SK-N-SH (cell line): ENCODE results near the gene CHAT. TPM values are rescaled to one million over a fixed set of nuclear protein-coding genes. Genes with fewer than 3 reads are reported as not detected.

Experiments used
- CTCF ChIA-PET: fragments of 300-600, 350-600 bp; formaldehyde crosslinking; extraction: SDS; loops from one replicate; lab custom pipeline; 2021; lab: Yijun Ruan, JAX
- POLR2A ChIA-PET: fragments of 350-600 bp; sonication (Branson Sonifier 250); formaldehyde crosslinking; extraction: SDS; loops from one replicate; lab custom pipeline; 2020; ENCODE audit warnings: antibody characterized with exemption, inconsistent platforms; lab: Yijun Ruan, JAX
- DNase-seq: peaks from one replicate; pipeline ENCODE4 v3.0.0; 2012
- H2AFZ ChIP-seq: fragments of 200-600 bp; sonication (generic); 2 replicates; pipeline ENCODE4 v1.8.1; 2016; ENCODE audit warnings: antibody characterized with exemption, mild to moderate bottlenecking, low read depth
- H3F3A ChIP-seq: fragments of 200-600 bp; sonication (generic); replicated peaks from 2 replicates; pipeline ENCODE3; 2016; ENCODE audit warnings: antibody characterized with exemption, mild to moderate bottlenecking; ENCODE audit not compliant: insufficient read depth
- H3K27ac ChIP-seq, 2 experiments: fragments of 200-500 bp in 1 of 2; fragments of 200-600 bp in 1 of 2; sonication (Bioruptor generic) in 1 of 2; sonication (generic), shearing (Covaris generic) in 1 of 2; 2 replicates each; pipeline versions ENCODE4 v1.5.1 to v1.6.1; 2014 to 2016; ENCODE audit warnings: low read depth in 2 of 2, inconsistent platforms in 1 of 2, low read length in 1 of 2, mild to moderate bottlenecking in 1 of 2, mixed read lengths in 1 of 2
- H3K27me3 ChIP-seq: fragments of 200-600 bp; sonication (generic), shearing (Covaris generic); 2 replicates; pipeline ENCODE4 v1.6.1; 2016; ENCODE audit warnings: mixed run types; ENCODE audit not compliant: insufficient read depth
- H3K36me3 ChIP-seq, 2 experiments: fragments of 200-500 bp in 1 of 2; fragments of 200-600 bp in 1 of 2; sonication (Bioruptor generic) in 1 of 2; sonication (generic) in 1 of 2; replicated peaks in 1 of 2; 2 replicates each; pipeline versions ENCODE3 to v1.5.1; 2014 to 2016; ENCODE audit warnings: low read length in 1 of 2, mild to moderate bottlenecking in 1 of 2; ENCODE audit not compliant: insufficient read depth in 2 of 2, control insufficient read depth in 1 of 2
- H3K4me1 ChIP-seq, 2 experiments: fragments of 200-500 bp in 1 of 2; fragments of 200-600 bp in 1 of 2; sonication (Bioruptor generic) in 1 of 2; sonication (generic), shearing (Covaris generic) in 1 of 2; 2 replicates each; pipeline versions ENCODE4 v1.5.1 to v1.6.1; 2014 to 2016; ENCODE audit warnings: low read depth in 1 of 2, low read length in 1 of 2, mixed run types in 1 of 2; ENCODE audit not compliant: insufficient read depth in 2 of 2, control insufficient read depth in 1 of 2
- H3K4me2 ChIP-seq: fragments of 200-600 bp; sonication (generic), shearing (Covaris generic); 2 replicates; pipeline ENCODE4 v1.6.1; 2017; ENCODE audit warnings: mixed run types
- H3K4me3 ChIP-seq, 2 experiments: fragments of 200-500 bp in 1 of 2; fragments of 200-600 bp in 1 of 2; sonication (Bioruptor generic) in 1 of 2; sonication (generic), shearing (Covaris generic) in 1 of 2; 2 replicates each; pipeline versions ENCODE4 v1.5.1 to v1.8.1; 2014 to 2016; ENCODE audit warnings: low read depth in 2 of 2, inconsistent platforms in 1 of 2, low read length in 1 of 2, mild to moderate bottlenecking in 1 of 2, mixed read lengths in 1 of 2, moderate library complexity in 1 of 2
- H3K79me2 ChIP-seq: fragments of 200-600 bp; sonication (generic); 2 replicates; pipeline ENCODE4 v1.8.1; 2017; ENCODE audit warnings: mild to moderate bottlenecking; ENCODE audit not compliant: insufficient read depth
- H3K9ac ChIP-seq: fragments of 200-600 bp; sonication (generic); 2 replicates; pipeline ENCODE4 v1.6.1; 2017; ENCODE audit warnings: mixed run types
- H3K9me2 ChIP-seq: fragments of 200-600 bp; sonication (generic); 2 replicates; pipeline ENCODE4 v1.6.1; 2017; ENCODE audit warnings: mixed run types
- H3K9me3 ChIP-seq: fragments of 200-600 bp; sonication (generic); 2 replicates; pipeline ENCODE4 v1.6.1; 2017; ENCODE audit warnings: mixed run types, mild to moderate bottlenecking, moderate library complexity
- H4K20me1 ChIP-seq: fragments of 200-600 bp; sonication (generic); 2 replicates; pipeline ENCODE4 v1.6.1; 2017; ENCODE audit warnings: mild to moderate bottlenecking, mixed run types; ENCODE audit not compliant: insufficient read depth
- ELF1 ChIP-seq: IDR thresholded peaks from 2 replicates; pipeline ENCODE4 v1.4.0; 2012
- GATA2 ChIP-seq: sonication (generic); formaldehyde crosslinking; IDR thresholded peaks from 2 replicates; pipeline ENCODE4 v1.5.0; 2020; ENCODE audit warnings: mild to moderate bottlenecking, missing genetic modification reagents
- MXI1 ChIP-seq: IDR thresholded peaks from 2 replicates; pipeline ENCODE4 v1.6.1; 2012; ENCODE audit warnings: mild to moderate bottlenecking, low read depth, low read length, improper control_type of control experiment
- SIN3A ChIP-seq: IDR thresholded peaks from 2 replicates; pipeline ENCODE4 v1.6.1; 2012; ENCODE audit warnings: low read depth, mild to moderate bottlenecking, low read length, moderate library complexity, borderline replicate concordance
- whole genome bisulfite sequencing: methylation state at CpG from one replicate; pipeline ENCODE4 v1.1.6; 2017; ENCODE audit warnings: low lambda C conversion rate; 5-methylcytosine and 5-hydroxymethylcytosine counted together
- polyA plus RNA-seq, 3 experiments: library from polyadenylated mRNA; depleted of rRNA; stranded (reverse); fragments of >200 nt; gene quantifications; 2 replicates each; pipeline ENCODE4 v1.2.3, GENCODE V29; 2012
- TF ChIP-seq, protein P1 (sequence below): IDR thresholded peaks from 2 replicates; pipeline ENCODE4 v1.4.0; 2012; ENCODE audit warnings: low read depth
- TF ChIP-seq, protein P2 (sequence below): IDR thresholded peaks from 2 replicates; pipeline ENCODE4 v1.6.1; 2012; ENCODE audit warnings: mild to moderate bottlenecking, low read depth, low read length, moderate library complexity
- TF ChIP-seq, protein P3 (sequence below): fragments of 200-600 bp; sonication (generic); IDR thresholded peaks from 2 replicates; pipeline ENCODE4 v1.6.1; 2017; ENCODE audit warnings: antibody characterized with exemption, mild to moderate bottlenecking, moderate library complexity
- TF ChIP-seq, protein P4 (sequence below): IDR thresholded peaks from 2 replicates; pipeline ENCODE4; 2012
- TF ChIP-seq, protein P5 (sequence below): IDR thresholded peaks from 2 replicates; pipeline ENCODE4 v1.4.0; 2012; ENCODE audit warnings: low read depth, borderline replicate concordance

CHAT gene
- polyA plus RNA-seq, 1 of the 3 experiments (the other 2 are of a cell fraction): not detected

DNA sequence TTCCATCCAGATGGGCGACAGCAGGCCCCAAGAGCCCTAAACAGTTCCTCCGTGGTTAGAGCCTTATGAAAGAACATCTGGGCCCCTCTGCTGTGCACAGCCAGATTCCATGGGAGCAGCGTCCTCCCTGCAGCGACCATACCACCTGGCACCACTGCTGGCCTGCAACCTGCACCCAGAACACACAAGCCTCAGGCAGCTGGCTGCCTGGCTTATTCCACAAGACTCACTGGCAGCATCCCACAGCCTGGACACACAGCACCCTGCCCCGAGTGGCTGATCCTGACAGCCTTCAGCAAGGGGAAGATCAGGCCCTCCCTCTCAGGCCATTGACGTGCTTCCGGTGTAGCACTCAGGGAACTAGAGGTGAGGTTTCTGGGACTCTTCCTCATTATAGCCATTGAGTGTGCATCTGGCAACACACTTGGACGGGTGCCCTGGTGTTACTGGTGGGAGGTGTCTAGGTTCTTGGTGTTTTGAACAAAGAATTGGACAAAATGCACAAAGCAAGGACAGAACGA, 41.2 kb upstream of the CHAT start:
- H3K9me2 ChIP-seq: no peaks in the 10 kb centered on the region
- POLR2A ChIA-PET: no interaction called here
- no peaks in the 10 kb centered on the region for H3K36me3 ChIP-seq
- H3K9ac ChIP-seq: no peak overlapping the region
- no peak overlapping the region for H3K4me2 ChIP-seq
- CTCF ChIA-PET: interaction anchor here (1.2 kb wide), 1 partner anchor 21 kb away, joined by 5 read pairs; no protein-coding TSS in a partner anchor
- H3K4me1 ChIP-seq: peaks cover 0 to 5% of the 10 kb centered on the region in 2 experiments; a peak in 1 of 4 replicates
- H3K9me3 ChIP-seq: no peaks in the 10 kb centered on the region
- no peak overlapping the region for H3K27ac ChIP-seq
- H3K4me3 ChIP-seq: no peak overlapping the region
- no peaks in the 10 kb centered on the region for H3K79me2 ChIP-seq
- H3F3A ChIP-seq: no peaks in the 10 kb centered on the region
- TF ChIP-seq MXI1: no peak
- TF ChIP-seq, protein P1, sequence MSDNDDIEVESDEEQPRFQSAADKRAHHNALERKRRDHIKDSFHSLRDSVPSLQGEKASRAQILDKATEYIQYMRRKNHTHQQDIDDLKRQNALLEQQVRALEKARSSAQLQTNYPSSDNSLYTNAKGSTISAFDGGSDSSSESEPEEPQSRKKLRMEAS: no peak
- TF ChIP-seq, protein P2, sequence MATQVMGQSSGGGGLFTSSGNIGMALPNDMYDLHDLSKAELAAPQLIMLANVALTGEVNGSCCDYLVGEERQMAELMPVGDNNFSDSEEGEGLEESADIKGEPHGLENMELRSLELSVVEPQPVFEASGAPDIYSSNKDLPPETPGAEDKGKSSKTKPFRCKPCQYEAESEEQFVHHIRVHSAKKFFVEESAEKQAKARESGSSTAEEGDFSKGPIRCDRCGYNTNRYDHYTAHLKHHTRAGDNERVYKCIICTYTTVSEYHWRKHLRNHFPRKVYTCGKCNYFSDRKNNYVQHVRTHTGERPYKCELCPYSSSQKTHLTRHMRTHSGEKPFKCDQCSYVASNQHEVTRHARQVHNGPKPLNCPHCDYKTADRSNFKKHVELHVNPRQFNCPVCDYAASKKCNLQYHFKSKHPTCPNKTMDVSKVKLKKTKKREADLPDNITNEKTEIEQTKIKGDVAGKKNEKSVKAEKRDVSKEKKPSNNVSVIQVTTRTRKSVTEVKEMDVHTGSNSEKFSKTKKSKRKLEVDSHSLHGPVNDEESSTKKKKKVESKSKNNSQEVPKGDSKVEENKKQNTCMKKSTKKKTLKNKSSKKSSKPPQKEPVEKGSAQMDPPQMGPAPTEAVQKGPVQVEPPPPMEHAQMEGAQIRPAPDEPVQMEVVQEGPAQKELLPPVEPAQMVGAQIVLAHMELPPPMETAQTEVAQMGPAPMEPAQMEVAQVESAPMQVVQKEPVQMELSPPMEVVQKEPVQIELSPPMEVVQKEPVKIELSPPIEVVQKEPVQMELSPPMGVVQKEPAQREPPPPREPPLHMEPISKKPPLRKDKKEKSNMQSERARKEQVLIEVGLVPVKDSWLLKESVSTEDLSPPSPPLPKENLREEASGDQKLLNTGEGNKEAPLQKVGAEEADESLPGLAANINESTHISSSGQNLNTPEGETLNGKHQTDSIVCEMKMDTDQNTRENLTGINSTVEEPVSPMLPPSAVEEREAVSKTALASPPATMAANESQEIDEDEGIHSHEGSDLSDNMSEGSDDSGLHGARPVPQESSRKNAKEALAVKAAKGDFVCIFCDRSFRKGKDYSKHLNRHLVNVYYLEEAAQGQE: no peak
- TF ChIP-seq GATA2 (CRISPR knock-in tag): no peak
- TF ChIP-seq SIN3A: no peak
- TF ChIP-seq, protein P3, sequence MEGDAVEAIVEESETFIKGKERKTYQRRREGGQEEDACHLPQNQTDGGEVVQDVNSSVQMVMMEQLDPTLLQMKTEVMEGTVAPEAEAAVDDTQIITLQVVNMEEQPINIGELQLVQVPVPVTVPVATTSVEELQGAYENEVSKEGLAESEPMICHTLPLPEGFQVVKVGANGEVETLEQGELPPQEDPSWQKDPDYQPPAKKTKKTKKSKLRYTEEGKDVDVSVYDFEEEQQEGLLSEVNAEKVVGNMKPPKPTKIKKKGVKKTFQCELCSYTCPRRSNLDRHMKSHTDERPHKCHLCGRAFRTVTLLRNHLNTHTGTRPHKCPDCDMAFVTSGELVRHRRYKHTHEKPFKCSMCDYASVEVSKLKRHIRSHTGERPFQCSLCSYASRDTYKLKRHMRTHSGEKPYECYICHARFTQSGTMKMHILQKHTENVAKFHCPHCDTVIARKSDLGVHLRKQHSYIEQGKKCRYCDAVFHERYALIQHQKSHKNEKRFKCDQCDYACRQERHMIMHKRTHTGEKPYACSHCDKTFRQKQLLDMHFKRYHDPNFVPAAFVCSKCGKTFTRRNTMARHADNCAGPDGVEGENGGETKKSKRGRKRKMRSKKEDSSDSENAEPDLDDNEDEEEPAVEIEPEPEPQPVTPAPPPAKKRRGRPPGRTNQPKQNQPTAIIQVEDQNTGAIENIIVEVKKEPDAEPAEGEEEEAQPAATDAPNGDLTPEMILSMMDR: no peak
- TF ChIP-seq, protein P4, sequence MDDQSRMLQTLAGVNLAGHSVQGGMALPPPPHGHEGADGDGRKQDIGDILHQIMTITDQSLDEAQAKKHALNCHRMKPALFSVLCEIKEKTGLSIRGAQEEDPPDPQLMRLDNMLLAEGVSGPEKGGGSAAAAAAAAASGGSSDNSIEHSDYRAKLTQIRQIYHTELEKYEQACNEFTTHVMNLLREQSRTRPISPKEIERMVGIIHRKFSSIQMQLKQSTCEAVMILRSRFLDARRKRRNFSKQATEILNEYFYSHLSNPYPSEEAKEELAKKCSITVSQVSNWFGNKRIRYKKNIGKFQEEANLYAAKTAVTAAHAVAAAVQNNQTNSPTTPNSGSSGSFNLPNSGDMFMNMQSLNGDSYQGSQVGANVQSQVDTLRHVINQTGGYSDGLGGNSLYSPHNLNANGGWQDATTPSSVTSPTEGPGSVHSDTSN: no peak
- TF ChIP-seq ELF1: no peak
- TF ChIP-seq, protein P5, sequence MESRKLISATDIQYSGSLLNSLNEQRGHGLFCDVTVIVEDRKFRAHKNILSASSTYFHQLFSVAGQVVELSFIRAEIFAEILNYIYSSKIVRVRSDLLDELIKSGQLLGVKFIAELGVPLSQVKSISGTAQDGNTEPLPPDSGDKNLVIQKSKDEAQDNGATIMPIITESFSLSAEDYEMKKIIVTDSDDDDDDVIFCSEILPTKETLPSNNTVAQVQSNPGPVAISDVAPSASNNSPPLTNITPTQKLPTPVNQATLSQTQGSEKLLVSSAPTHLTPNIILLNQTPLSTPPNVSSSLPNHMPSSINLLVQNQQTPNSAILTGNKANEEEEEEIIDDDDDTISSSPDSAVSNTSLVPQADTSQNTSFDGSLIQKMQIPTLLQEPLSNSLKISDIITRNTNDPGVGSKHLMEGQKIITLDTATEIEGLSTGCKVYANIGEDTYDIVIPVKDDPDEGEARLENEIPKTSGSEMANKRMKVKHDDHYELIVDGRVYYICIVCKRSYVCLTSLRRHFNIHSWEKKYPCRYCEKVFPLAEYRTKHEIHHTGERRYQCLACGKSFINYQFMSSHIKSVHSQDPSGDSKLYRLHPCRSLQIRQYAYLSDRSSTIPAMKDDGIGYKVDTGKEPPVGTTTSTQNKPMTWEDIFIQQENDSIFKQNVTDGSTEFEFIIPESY: no peak
- no peak for DNase-seq
- no peaks in the 10 kb centered on the region for H4K20me1 ChIP-seq
- no peak overlapping the region for H2AFZ ChIP-seq
- WGBS: 63% methylated on average over 6 of the region's 9 CpGs
- no peaks in the 10 kb centered on the region for H3K27me3 ChIP-seq
